ENCODE data around the gene FIS1. TPM values are rescaled to one million over a fixed set of nuclear protein-coding genes. Genes with fewer than 3 reads are reported as not detected.
"Not testable (repeated sequence)": the region's sequence is repeated elsewhere in the genome, so short reads cannot be mapped to it uniquely, and the experiment has no call there.

Gene FIS1

DNA sequence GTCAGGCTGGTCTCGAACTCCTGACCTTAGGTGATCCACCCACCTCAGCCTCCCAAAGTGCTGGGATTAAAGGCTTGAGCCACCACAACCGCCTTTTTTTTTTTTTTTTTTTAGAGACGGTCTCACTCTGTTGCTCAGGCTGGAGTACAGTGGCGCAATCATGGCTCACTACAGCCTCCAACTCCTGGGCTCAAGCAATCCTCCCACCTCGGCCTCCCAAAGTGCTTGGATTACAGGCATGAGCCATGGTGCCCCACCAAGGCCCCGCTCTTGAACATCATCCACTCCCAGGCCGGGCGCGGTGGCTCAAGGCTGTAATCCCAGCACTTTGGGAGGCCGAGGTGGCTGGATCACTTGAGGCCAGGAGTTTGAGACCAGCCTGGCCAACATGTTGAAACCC, 45.4 kb downstream of the FIS1 start:
- H2BK5ac ChIP-seq (ENCODE audit: low read length); H3K56ac ChIP-seq (ENCODE audit: low read length); H3K4ac ChIP-seq (ENCODE audit: low read depth, low read length); H3K27ac ChIP-seq (ENCODE audit: low read depth, low read length); H3K4me3 ChIP-seq (ENCODE audit: low read length); H3K23ac ChIP-seq (ENCODE audit: low read length); H3K4me1 ChIP-seq (ENCODE audit: control insufficient read depth, low read depth, low read length); DNase-seq; H3K9ac ChIP-seq (ENCODE audit: low read length); H3K36me3 ChIP-seq (ENCODE audit: control insufficient read depth, insufficient read depth, low read length); H3K79me2 ChIP-seq (ENCODE audit: control insufficient read depth, insufficient read depth, low read length); H3K18ac ChIP-seq (ENCODE audit: low read length); H3K4me2 ChIP-seq (ENCODE audit: low read length); H2BK120ac ChIP-seq (ENCODE audit: low read depth, low read length); H4K8ac ChIP-seq (ENCODE audit: low read depth, low read length); H3K79me1 ChIP-seq (ENCODE audit: low read length); H2BK15ac ChIP-seq (replicated peaks; ENCODE audit: low read depth); H3K27me3 ChIP-seq (ENCODE audit: insufficient read depth, low read length, poor library complexity); H2AK5ac ChIP-seq (ENCODE audit: low read length); H4K5ac ChIP-seq (ENCODE audit: low read length): not testable (repeated sequence)
- WGBS (ENCODE audit: extremely low coverage, insufficient coverage, low lambda C conversion rate), result no CpG with 5 or more reads among the region's 10 CpGs

DNA sequence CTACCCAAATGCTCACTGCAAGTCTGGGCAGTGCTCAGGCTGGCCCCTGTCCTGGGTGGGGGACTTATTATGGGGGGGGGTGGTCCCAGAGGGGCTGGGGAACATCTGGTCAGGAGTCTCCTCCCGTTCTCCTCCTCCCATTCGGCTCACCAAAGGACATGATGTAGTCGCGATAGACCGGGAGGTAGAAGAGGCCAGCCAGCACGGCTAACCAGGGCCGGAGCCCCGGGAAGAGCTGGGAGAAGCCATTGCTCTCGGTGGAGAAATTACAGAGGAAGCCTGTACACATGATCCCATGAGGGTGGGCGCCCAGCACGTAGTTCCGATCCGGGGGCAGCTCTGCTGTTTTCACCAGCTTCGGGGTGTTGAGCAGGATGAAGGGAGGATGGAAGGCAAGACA, 46.4 kb downstream of the FIS1 start:
- Histone ChIP-seq H3K79me1 (ENCODE audit: low read length) (no peaks in the 10 kb centered on the region), H4K8ac (ENCODE audit: low read depth, low read length) (no peak overlapping the region), H3K4me2 (ENCODE audit: low read length) (no peak overlapping the region), H3K79me2 (ENCODE audit: control insufficient read depth, insufficient read depth, low read length) (no peaks in the 10 kb centered on the region), H3K23ac (ENCODE audit: low read length) (no peak overlapping the region), H3K56ac (ENCODE audit: low read length) (no peak overlapping the region), H3K27ac (ENCODE audit: low read depth, low read length) (no peak overlapping the region), H3K4me3 (ENCODE audit: low read length) (no peak overlapping the region), H2BK15ac (replicated peaks; ENCODE audit: low read depth) (no peak overlapping the region), H4K5ac (ENCODE audit: low read length) (no peak overlapping the region), H2AK5ac (ENCODE audit: low read length) (no peak overlapping the region), H3K9ac (ENCODE audit: low read length) (no peak overlapping the region), H2BK120ac (ENCODE audit: low read depth, low read length) (no peak overlapping the region), H2BK5ac (ENCODE audit: low read length) (no peak overlapping the region), H3K36me3 (ENCODE audit: control insufficient read depth, insufficient read depth, low read length) (no peaks in the 10 kb centered on the region), H3K27me3 (ENCODE audit: insufficient read depth, low read length, poor library complexity) (no peaks in the 10 kb centered on the region), H3K18ac (ENCODE audit: low read length) (no peak overlapping the region), H3K4ac (ENCODE audit: low read depth, low read length) (no peak overlapping the region), H3K4me1 (ENCODE audit: control insufficient read depth, low read depth, low read length) (no peaks in the 10 kb centered on the region)
- DNase-seq, result no peak
- WGBS (ENCODE audit: extremely low coverage, insufficient coverage, low lambda C conversion rate), result no CpG with 5 or more reads among the region's 14 CpGs

DNA sequence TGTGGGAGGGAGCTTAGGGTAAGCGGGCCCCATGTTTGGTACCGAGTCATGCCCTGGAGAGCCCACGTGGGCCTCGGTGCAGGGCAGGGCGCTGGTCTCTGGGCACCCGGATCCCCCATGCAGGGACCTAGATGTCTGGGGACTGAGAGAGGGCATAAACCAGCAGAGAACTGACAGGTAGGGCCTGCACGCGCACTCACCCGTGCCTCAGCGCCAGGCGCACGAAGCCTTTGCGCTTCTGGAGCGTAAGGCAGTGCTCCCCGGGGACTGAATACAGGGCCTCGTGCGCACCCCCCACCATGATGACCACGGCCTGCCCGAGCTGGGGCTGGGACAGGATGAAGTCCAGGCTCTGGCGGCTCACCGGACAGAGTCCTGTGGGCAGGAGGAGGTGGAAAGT, 46.9 kb downstream of the FIS1 start:
- no peak overlapping the region for H3K27ac ChIP-seq (ENCODE audit: low read depth, low read length)
- H3K36me3 ChIP-seq (ENCODE audit: control insufficient read depth, insufficient read depth, low read length), result no peaks in the 10 kb centered on the region
- H3K9ac ChIP-seq (ENCODE audit: low read length), result no peak overlapping the region
- no peak overlapping the region for H3K4me2 ChIP-seq (ENCODE audit: low read length)
- no peaks in the 10 kb centered on the region for H3K79me2 ChIP-seq (ENCODE audit: control insufficient read depth, insufficient read depth, low read length)
- DNase-seq, result no peak
- no peak overlapping the region for H2BK120ac ChIP-seq (ENCODE audit: low read depth, low read length)
- no peak overlapping the region for H4K8ac ChIP-seq (ENCODE audit: low read depth, low read length)
- H3K27me3 ChIP-seq (ENCODE audit: insufficient read depth, low read length, poor library complexity), result no peaks in the 10 kb centered on the region
- no peak overlapping the region for H3K18ac ChIP-seq (ENCODE audit: low read length)
- H3K4me3 ChIP-seq (ENCODE audit: low read length), result no peak overlapping the region
- H2BK15ac ChIP-seq (replicated peaks; ENCODE audit: low read depth), result no peak overlapping the region
- no peak overlapping the region for H2AK5ac ChIP-seq (ENCODE audit: low read length)
- H3K4me1 ChIP-seq (ENCODE audit: control insufficient read depth, low read depth, low read length), result no peaks in the 10 kb centered on the region
- no peak overlapping the region for H3K23ac ChIP-seq (ENCODE audit: low read length)
- no peak overlapping the region for H3K4ac ChIP-seq (ENCODE audit: low read depth, low read length)
- WGBS (ENCODE audit: extremely low coverage, insufficient coverage, low lambda C conversion rate), result no CpG with 5 or more reads among the region's 21 CpGs
- H3K56ac ChIP-seq (ENCODE audit: low read length), result no peak overlapping the region
- H3K79me1 ChIP-seq (ENCODE audit: low read length), result no peaks in the 10 kb centered on the region
- no peak overlapping the region for H2BK5ac ChIP-seq (ENCODE audit: low read length)
- no peak overlapping the region for H4K5ac ChIP-seq (ENCODE audit: low read length)

DNA sequence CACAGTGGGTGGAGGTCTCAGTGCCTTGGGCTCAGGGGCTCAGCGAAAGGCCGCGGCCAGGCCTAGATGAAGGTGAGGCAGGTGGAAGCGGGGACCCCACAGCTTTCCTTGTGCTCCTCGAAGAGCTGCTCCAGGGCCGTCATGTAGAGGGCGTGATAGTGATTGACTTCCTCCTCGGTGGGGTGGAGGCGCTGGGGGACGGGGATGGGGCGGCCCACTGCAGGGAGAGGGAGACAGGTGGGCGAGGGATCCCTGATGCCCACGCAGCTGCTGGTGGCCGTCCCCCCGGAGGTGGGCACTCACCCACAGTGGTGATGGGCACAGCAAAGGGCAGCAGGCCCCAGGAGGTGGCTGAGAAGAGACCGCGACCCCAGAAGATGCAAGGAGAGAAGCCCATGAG, 49.0 kb downstream of the FIS1 start:
- Histone ChIP-seq H3K4me3 (ENCODE audit: low read length) (no peak overlapping the region), H2BK5ac (ENCODE audit: low read length) (no peak overlapping the region), H2BK15ac (replicated peaks; ENCODE audit: low read depth) (no peak overlapping the region), H3K4me1 (ENCODE audit: control insufficient read depth, low read depth, low read length) (no peaks in the 10 kb centered on the region), H3K56ac (ENCODE audit: low read length) (no peak overlapping the region), H4K8ac (ENCODE audit: low read depth, low read length) (no peak overlapping the region), H3K4me2 (ENCODE audit: low read length) (no peak overlapping the region), H3K27me3 (ENCODE audit: insufficient read depth, low read length, poor library complexity) (no peaks in the 10 kb centered on the region), H3K18ac (ENCODE audit: low read length) (no peak overlapping the region), H3K36me3 (ENCODE audit: control insufficient read depth, insufficient read depth, low read length) (no peaks in the 10 kb centered on the region), H3K23ac (ENCODE audit: low read length) (no peak overlapping the region), H2BK120ac (ENCODE audit: low read depth, low read length) (no peak overlapping the region), H3K79me2 (ENCODE audit: control insufficient read depth, insufficient read depth, low read length) (no peaks in the 10 kb centered on the region), H2AK5ac (ENCODE audit: low read length) (no peak overlapping the region), H4K5ac (ENCODE audit: low read length) (no peak overlapping the region), H3K9ac (ENCODE audit: low read length) (no peak overlapping the region), H3K4ac (ENCODE audit: low read depth, low read length) (no peak overlapping the region), H3K27ac (ENCODE audit: low read depth, low read length) (no peak overlapping the region), H3K79me1 (ENCODE audit: low read length) (no peaks in the 10 kb centered on the region)
- no CpG with 5 or more reads among the region's 17 CpGs for WGBS (ENCODE audit: extremely low coverage, insufficient coverage, low lambda C conversion rate)
- DNase-seq, result no peak

Small RNA genes lying within 50 kb of the gene (small RNA-seq; reads per million reads assigned to genes)
- not detected for gene RNU6-1104P (ENCODE audit: insufficient read depth)
